Heart right ventricle (tissue), 16 donors: ENCODE measurements around the gene SPRING1. TPM values are rescaled to one million over a fixed set of nuclear protein-coding genes. Genes with fewer than 3 reads are reported as not detected.
"Not testable (repeated sequence)": the region's sequence is repeated elsewhere in the genome, so short reads cannot be mapped to it uniquely, and the experiment has no call there.

Experiments
- ATAC-seq, 8 donors: fragments of 200-7000 bp; cut with Tn5 transposase; one replicate each; pipeline ENCODE4 v1.9.1; 2020; ENCODE audit warnings: mild to moderate bottlenecking in 8 of 8, moderate library complexity in 8 of 8, moderate number of reproducible peaks in 1 of 8
- DNase-seq, 2 donors: peaks; one replicate each; pipeline ENCODE4 v3.0.0-alpha.2; 2020
- H3K27ac ChIP-seq, 10 donors: fragments of 200-600 bp; sonication (generic) in 2 of 10; one replicate each; pipeline versions ENCODE4 v1.5.0 to v1.8.0; 2020 to 2022; ENCODE audit warnings: mild to moderate bottlenecking in 3 of 10
- H3K27me3 ChIP-seq, 7 donors: fragments of 200-600 bp; one replicate each; pipeline ENCODE4 v1.8.0; 2021 to 2022; ENCODE audit warnings: mild to moderate bottlenecking in 2 of 7
- H3K36me3 ChIP-seq, 9 donors: fragments of 200-600 bp; sonication (generic) in 1 of 9; one replicate each; pipeline versions ENCODE4 v1.5.0 to v1.8.0; 2020 to 2022; ENCODE audit warnings: mild to moderate bottlenecking in 2 of 9
- H3K4me1 ChIP-seq, 9 donors: fragments of 200-600 bp; sonication (generic) in 1 of 9; one replicate each; pipeline versions ENCODE4 v1.5.0 to v1.8.0; 2020 to 2022; ENCODE audit warnings: mild to moderate bottlenecking in 4 of 9
- H3K4me3 ChIP-seq, 10 donors: fragments of 200-600 bp; sonication (generic) in 2 of 10; one replicate each; pipeline versions ENCODE4 v1.5.0 to v1.8.0; 2020 to 2022; ENCODE audit warnings: mild to moderate bottlenecking in 7 of 10, moderate library complexity in 2 of 10
- H3K9me3 ChIP-seq, 11 donors: fragments of 200-600 bp in 10 of 11; sonication (generic) in 2 of 11; one replicate each; pipeline versions ENCODE4 v1.5.0 to v1.8.0; 2013 to 2022; ENCODE audit warnings: mild to moderate bottlenecking in 2 of 11, control low read depth in 1 of 11, moderate library complexity in 1 of 11
- whole genome bisulfite sequencing, 2 donors: extraction: QIAGEN DNeasy Blood & Tissue Kit; methylation state at CpG; one replicate each; pipeline ENCODE4 v1.1.7; 2013; ENCODE audit warnings: inconsistent platforms in 1 of 2; 5-methylcytosine and 5-hydroxymethylcytosine counted together
- intact Hi-C, 10 donors: fragments of 100-400 bp; cut with DNase I; formaldehyde crosslinking; loops; one replicate each; pipeline versions ENCODE4 v1.11.1 to v1.14.2; 2022
- polyA plus RNA-seq, 2 donors: library from polyadenylated mRNA; stranded (reverse); fragments of 200-250 nt; gene quantifications; one replicate each; pipeline ENCODE4 v1.2.3, GENCODE V29; 2013
- total RNA-seq, 10 donors: library from RNA; stranded (reverse); fragmentation: NEBNext Ultra II Directional in 3 of 10; extraction: Animal tissue kit (Norgen Biotek cat#: 25700) in 3 of 10; gene quantifications; one replicate each; pipeline versions ENCODE4 v1.2.1 to v1.2.4, GENCODE V29; 2021 to 2023
- TF ChIP-seq, protein P1 (sequence below), 9 donors: fragments of 200-600 bp; sonication (generic) in 2 of 9; IDR thresholded peaks; one replicate each; pipeline versions ENCODE4 v1.5.0 to v1.8.0; 2021 to 2022; ENCODE audit warnings: antibody characterized with exemption in 9 of 9, mild to moderate bottlenecking in 5 of 9, moderate library complexity in 1 of 9
- donor health status: Arrhythmogenic right ventricular cardiomyopathy.
- donor health status: ischemic (EF 13 %, LVEDD 7.1; RV severe dilation, severe dysfunction).
- donor health status: healthy with polysubstance abuse.
- donor health status: DM: no; HTN: yes; CAD: no.
- donor health status: DM: no; HTN: no; CAD: no.
- donor health status: ischemic (EF 25% LVEDD 6.9; RV normal size, moderate dysfunction).
- donor health status: ischemic (EF 25% LVEDD 5.7; RV mildly dilated, moderate dysfunction).
- donor health status: healthy.
- donor health status: DM: yes; HTN: yes; CAD: no.
- donor health status: Ischemic cardiomyopathy.
- donor health status: ischemic (EF 35%, LVEDD 5.7; RV mildly dilated, moderate dysfunction).
- donor health status: nonischemic (EF 11% LVEDD 7.7; RV severe dilation, severe dysfunction).
- donor health status: DM: yes; HTN: yes; CAD: no.
- donor health status: PGD.
- donor health status: ischemic (EF 29% LVEDD 5.4; RV normal size, mild dysfunction).
- donor health status: nonischemic (EF 23%, LVEDD 6.1; RV moderate dilation, normal function).

The SPRING1 gene
- total and polyA plus RNA-seq, 12 donors: 6.2 to 19.5 (median 10.5) TPM

DNA sequence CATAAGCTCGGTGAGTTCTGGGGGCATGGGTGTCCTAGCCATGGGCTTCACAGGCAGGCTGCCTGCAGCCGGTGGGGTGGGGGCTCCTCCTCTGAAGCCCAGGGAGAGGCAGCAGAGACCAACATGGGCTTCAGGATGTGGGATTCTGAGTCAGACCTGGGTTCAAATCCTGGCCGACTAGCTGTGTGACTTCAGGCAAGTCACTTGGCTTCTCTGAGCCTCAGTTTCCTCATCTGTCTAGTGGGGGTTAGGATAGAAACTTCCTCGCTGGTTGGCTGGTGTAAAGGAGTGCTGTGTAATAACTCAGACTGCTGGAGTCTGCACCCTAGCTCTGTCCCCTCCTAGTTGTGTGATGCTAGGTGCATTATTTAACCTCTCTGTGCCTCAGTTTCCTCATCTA is 12.4 kb upstream of the SPRING1 start:
- Histone ChIP-seq H3K27me3 (no peaks in the 10 kb centered on the region), H3K36me3 (no peaks in the 10 kb centered on the region), H3K27ac (no peak overlapping the region), H3K4me1 (no peaks in the 10 kb centered on the region), H3K4me3 (no peak overlapping the region), H3K9me3 (no peaks in the 10 kb centered on the region)
- WGBS, 2 donors: 91 to 99% methylated on average over 4 of the region's 4 CpGs
- TF ChIP-seq, protein P1, sequence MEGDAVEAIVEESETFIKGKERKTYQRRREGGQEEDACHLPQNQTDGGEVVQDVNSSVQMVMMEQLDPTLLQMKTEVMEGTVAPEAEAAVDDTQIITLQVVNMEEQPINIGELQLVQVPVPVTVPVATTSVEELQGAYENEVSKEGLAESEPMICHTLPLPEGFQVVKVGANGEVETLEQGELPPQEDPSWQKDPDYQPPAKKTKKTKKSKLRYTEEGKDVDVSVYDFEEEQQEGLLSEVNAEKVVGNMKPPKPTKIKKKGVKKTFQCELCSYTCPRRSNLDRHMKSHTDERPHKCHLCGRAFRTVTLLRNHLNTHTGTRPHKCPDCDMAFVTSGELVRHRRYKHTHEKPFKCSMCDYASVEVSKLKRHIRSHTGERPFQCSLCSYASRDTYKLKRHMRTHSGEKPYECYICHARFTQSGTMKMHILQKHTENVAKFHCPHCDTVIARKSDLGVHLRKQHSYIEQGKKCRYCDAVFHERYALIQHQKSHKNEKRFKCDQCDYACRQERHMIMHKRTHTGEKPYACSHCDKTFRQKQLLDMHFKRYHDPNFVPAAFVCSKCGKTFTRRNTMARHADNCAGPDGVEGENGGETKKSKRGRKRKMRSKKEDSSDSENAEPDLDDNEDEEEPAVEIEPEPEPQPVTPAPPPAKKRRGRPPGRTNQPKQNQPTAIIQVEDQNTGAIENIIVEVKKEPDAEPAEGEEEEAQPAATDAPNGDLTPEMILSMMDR (IDR thresholded peaks at IDR 0.05): no peak
- intact Hi-C loops: no loop called here
- DNase-seq: no peak
- ATAC-seq: no peak

DNA sequence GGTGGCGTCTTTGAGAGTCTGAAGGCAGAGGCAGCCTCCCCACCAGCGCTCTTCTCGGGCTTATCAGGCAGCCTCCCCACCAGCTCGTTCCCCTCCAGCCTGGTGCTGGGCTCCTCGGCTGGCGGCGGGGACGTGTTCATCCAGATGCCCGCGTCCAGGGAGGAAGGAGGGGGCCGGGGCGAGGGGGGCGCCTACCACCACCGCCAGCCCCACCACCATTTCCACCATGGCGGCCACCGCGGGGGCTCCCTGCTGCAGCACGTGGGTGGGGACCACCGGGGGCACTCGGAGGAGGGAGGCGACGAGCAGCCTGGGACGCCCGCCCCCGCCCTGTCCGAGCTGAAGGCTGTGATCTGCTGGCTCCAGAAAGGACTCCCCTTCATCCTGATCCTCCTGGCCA is 12.0 kb upstream of the SPRING1 start:
- Histone ChIP-seq H3K27ac (no peak overlapping the region), H3K4me3 (no peak overlapping the region), H3K36me3 (no peaks in the 10 kb centered on the region), H3K9me3 (no peaks in the 10 kb centered on the region), H3K27me3 (no peaks in the 10 kb centered on the region), H3K4me1 (no peaks in the 10 kb centered on the region)
- no peak for DNase-seq
- TF ChIP-seq, protein P1 (IDR thresholded peaks at IDR 0.05): no peak
- 91 to 92% methylated on average over 26 of the region's 26 CpGs for WGBS, 2 donors
- no peak for ATAC-seq
- intact Hi-C loops: no loop called here

DNA sequence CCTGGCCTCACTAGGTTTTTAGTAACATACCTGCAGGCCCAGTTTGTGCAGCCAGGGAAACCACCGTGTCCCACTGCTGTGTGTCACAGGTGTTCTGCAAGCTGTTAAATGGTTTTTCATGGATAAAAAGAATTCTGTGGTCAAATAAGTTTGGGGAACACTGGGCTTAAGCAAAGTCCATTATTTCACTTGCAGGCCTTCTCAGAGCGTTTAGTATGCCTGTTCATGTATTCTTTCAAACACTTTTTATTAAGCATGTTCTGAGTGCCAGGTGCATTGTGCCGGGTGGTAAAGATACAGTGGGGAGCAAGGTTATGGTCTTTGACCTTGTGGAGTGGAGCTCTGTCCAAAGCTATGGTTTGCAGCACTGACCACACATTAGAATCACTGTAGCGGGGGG is 7.7 kb upstream of the SPRING1 start:
- ATAC-seq: no peak
- H3K9me3 ChIP-seq: no peaks in the 10 kb centered on the region
- no peak overlapping the region for H3K27ac ChIP-seq
- TF ChIP-seq, protein P1 (IDR thresholded peaks at IDR 0.05): no peak
- H3K4me1 ChIP-seq: no peaks in the 10 kb centered on the region
- intact Hi-C loops: no loop called here
- H3K36me3 ChIP-seq: no peaks in the 10 kb centered on the region
- no peak for DNase-seq
- no peaks in the 10 kb centered on the region for H3K27me3 ChIP-seq
- 91 to 93% methylated on average over 4 of the region's 4 CpGs for WGBS, 2 donors
- H3K4me3 ChIP-seq: no peak overlapping the region

DNA sequence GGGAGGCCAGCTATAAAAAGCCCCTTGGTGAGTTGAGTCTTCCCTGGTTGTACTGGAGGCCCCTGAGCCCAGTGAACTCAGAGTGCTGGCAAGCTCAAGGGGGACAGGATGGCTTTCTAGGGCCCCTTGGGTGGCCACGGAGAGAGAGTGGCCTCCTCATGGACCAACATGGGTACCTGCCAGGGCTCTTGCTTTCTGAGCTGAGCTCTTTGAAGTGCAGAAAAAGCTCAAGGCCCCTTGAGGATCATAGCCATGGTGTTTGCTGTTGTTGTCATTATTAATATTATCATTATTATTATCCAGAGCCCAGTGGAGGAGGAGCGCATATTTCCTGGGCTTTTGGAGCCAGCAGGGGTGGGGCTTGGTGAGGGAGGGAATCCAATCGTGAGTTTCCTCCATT is 6.9 kb upstream of the SPRING1 start:
- Histone ChIP-seq H3K4me3 (no peak overlapping the region), H3K36me3 (no peaks in the 10 kb centered on the region), H3K4me1 (no peaks in the 10 kb centered on the region), H3K27me3 (no peaks in the 10 kb centered on the region), H3K9me3 (no peaks in the 10 kb centered on the region), H3K27ac (no peak overlapping the region)
- intact Hi-C loops: loop anchor here in 1 of 10 donors (5.0 kb wide), 1 partner anchor 73 kb away; no protein-coding TSS in a partner anchor
- no peak for DNase-seq
- ATAC-seq: no peak
- WGBS, 2 donors: 33 to 46% methylated on average over 3 of the region's 3 CpGs
- TF ChIP-seq, protein P1 (IDR thresholded peaks at IDR 0.05): no peak

DNA sequence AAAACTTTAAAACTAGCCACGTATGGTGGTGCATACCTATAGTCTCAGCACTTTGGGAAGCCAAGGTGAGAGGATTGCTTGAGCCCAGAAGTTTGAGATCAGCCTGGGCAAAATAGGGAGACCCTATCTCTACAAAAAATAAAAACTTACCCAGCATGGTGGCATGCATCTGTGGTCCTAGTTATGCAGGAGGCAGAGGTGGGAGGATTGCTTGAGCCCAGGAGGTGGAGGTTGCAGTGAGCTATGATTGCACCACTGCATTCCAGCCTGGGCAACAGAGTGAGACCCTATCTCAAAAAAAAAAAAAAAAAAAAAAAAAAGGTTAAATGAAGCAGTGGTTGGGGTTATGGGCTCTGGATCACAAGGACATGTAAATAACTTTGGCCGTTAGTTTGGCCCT is 4.9 kb upstream of the SPRING1 start:
- H3K4me3 ChIP-seq, H3K9me3 ChIP-seq, DNase-seq, H3K27me3 ChIP-seq, H3K27ac ChIP-seq, H3K36me3 ChIP-seq, H3K4me1 ChIP-seq, ATAC-seq: not testable (repeated sequence)
- WGBS, 2 donors: 66 to 93% methylated on average over 2 of the region's 2 CpGs
- intact Hi-C loops: loop anchor here in 1 of 10 donors (5.0 kb wide), 1 partner anchor 75 kb away; no protein-coding TSS in a partner anchor
